ENCODE data around the gene SRGAP1.

The SRGAP1 gene

GRCh38 chr12:63909746-63910145 lies 65.2 kb downstream of the SRGAP1 start:
- Histone ChIP-seq H3K4me1 (peaks cover 34% of the 10 kb centered on the region), H3K9me3 (peaks cover 3% of the 10 kb centered on the region; the same call in 1 of the 2 replicates), H3K27me3 (ENCODE audit: low read depth) (no peaks in the 10 kb centered on the region), H3K4me3 (no peak overlapping the region), H3K36me3 (replicated peaks) (no peaks in the 10 kb centered on the region)
- in situ Hi-C loops (cut with MboI; ENCODE audit: low sequenced_read_pairs): no loop called here
- no peak for DNase-seq (ENCODE audit: low spot score in 2 of 2)

DNA sequence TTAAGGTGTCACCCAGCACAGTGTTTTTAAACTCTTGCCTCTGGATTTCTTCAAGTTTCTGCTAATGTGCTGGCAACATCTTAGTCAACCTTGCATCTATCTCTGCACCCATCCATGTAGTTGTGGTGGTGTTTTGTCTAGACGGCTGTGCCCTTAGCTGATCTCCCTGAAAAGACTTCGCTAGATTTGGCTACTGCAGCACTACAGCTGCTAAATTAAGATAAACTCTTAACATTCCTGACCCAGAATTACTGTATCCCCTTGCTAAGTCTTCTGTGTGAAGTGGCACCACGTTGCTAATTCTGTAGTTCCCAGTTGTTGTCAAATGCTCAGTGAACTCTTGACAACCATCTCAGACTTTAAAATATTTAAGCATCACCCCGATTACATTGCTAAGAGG lies 66.8 kb downstream of the SRGAP1 start:
- H3K27me3 ChIP-seq (ENCODE audit: low read depth): no peaks in the 10 kb centered on the region

GRCh38 chr12:63912651-63913050 lies 68.2 kb downstream of the SRGAP1 start:
- H3K9me3 ChIP-seq: no peaks in the 10 kb centered on the region
- DNase-seq (ENCODE audit: low spot score in 2 of 2): no peak
- peaks cover 56% of the 10 kb centered on the region for H3K4me1 ChIP-seq
- in situ Hi-C loops (cut with MboI; ENCODE audit: low sequenced_read_pairs): no loop called here
- H3K4me3 ChIP-seq: no peak overlapping the region
- no peaks in the 10 kb centered on the region for H3K36me3 ChIP-seq (replicated peaks)
- no peaks in the 10 kb centered on the region for H3K27me3 ChIP-seq (ENCODE audit: low read depth)

More for the DNA sequence above, 66.8 kb downstream of the SRGAP1 start:
- Histone ChIP-seq H3K4me1 (peaks cover 44% of the 10 kb centered on the region), H3K9me3 (no peaks in the 10 kb centered on the region; the same call in 1 of the 2 replicates), H3K4me3 (no peak overlapping the region), H3K36me3 (replicated peaks) (no peaks in the 10 kb centered on the region)
- no peak for DNase-seq (ENCODE audit: low spot score in 2 of 2)
- in situ Hi-C loops (cut with MboI; ENCODE audit: low sequenced_read_pairs): no loop called here

GRCh38 chr12:63913929-63914328 lies 69.4 kb downstream of the SRGAP1 start:
- Histone ChIP-seq H3K4me1 (peaks cover 69% of the 10 kb centered on the region), H3K4me3 (no peak overlapping the region), H3K36me3 (replicated peaks) (no peaks in the 10 kb centered on the region), H3K9me3 (no peaks in the 10 kb centered on the region), H3K27me3 (ENCODE audit: low read depth) (no peaks in the 10 kb centered on the region)
- DNase-seq (ENCODE audit: low spot score in 2 of 2): peak in 1 of 2 experiments; percentile 69
- in situ Hi-C loops (cut with MboI; ENCODE audit: low sequenced_read_pairs): no loop called here

GRCh38 chr12:63915105-63915800 lies 70.8 kb downstream of the SRGAP1 start:
- in situ Hi-C loops (cut with MboI; ENCODE audit: low sequenced_read_pairs): no loop called here
- no peaks in the 10 kb centered on the region for H3K9me3 ChIP-seq
- H3K4me3 ChIP-seq: no peak overlapping the region
- DNase-seq (ENCODE audit: low spot score in 2 of 2): peak; percentile 58 to 85
- H3K4me1 ChIP-seq: peaks cover 63% of the 10 kb centered on the region
- no peaks in the 10 kb centered on the region for H3K27me3 ChIP-seq (ENCODE audit: low read depth)
- H3K36me3 ChIP-seq (replicated peaks): no peaks in the 10 kb centered on the region

- Histone ChIP-seq H3K4me1 (peaks cover 61% of the 10 kb centered on the region), H3K4me3 (no peak overlapping the region), H3K9me3 (no peaks in the 10 kb centered on the region), H3K36me3 (replicated peaks) (no peaks in the 10 kb centered on the region), H3K27me3 (ENCODE audit: low read depth) (no peaks in the 10 kb centered on the region)
- in situ Hi-C loops (cut with MboI; ENCODE audit: low sequenced_read_pairs): no loop called here
- DNase-seq (ENCODE audit: low spot score in 2 of 2): no peak
Measured at GRCh38 chr12:63916561-63917476, 72.3 kb downstream of the SRGAP1 start.

DNA sequence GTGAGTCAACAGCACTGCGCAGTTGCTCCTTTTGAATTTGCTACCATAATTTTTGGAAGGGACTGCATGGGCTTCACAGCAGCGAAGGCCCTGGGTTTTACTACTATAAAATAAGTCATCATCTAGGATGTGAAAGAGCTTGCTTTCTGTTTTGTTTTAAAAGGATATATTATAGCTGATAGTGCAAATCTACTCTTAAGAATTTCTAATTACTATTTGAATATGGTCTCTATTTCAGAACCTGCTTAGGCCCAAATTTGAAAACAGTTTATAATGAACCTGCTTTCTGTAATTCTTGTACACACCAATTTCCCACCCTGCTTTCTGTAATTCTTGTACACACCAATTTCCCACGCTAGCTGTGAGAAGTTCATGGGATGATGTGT lies 73.0 kb downstream of the SRGAP1 start:
- H3K4me1 ChIP-seq: peaks cover 61% of the 10 kb centered on the region
- DNase-seq (ENCODE audit: low spot score in 2 of 2): no peak
- H3K4me3 ChIP-seq: no peak overlapping the region
- H3K27me3 ChIP-seq (ENCODE audit: low read depth): no peaks in the 10 kb centered on the region
- H3K36me3 ChIP-seq (replicated peaks): no peaks in the 10 kb centered on the region
- in situ Hi-C loops (cut with MboI; ENCODE audit: low sequenced_read_pairs): no loop called here
- H3K9me3 ChIP-seq: no peaks in the 10 kb centered on the region

GRCh38 chr12:63917864-63918799 lies 73.6 kb downstream of the SRGAP1 start:
- Histone ChIP-seq H3K36me3 (replicated peaks) (no peaks in the 10 kb centered on the region), H3K9me3 (no peaks in the 10 kb centered on the region), H3K27me3 (ENCODE audit: low read depth) (no peaks in the 10 kb centered on the region), H3K4me3 (no peak overlapping the region), H3K4me1 (peaks cover 61% of the 10 kb centered on the region)
- in situ Hi-C loops (cut with MboI; ENCODE audit: low sequenced_read_pairs): no loop called here
- peak; percentile 43 to 92 for DNase-seq (ENCODE audit: low spot score in 2 of 2)

- no peaks in the 10 kb centered on the region for H3K9me3 ChIP-seq
- in situ Hi-C loops (cut with MboI; ENCODE audit: low sequenced_read_pairs): no loop called here
- no peaks in the 10 kb centered on the region for H3K36me3 ChIP-seq (replicated peaks)
- peak; percentile 41 to 47 for DNase-seq (ENCODE audit: low spot score in 2 of 2)
- H3K4me1 ChIP-seq: peaks cover 56% of the 10 kb centered on the region
- H3K4me3 ChIP-seq: no peak overlapping the region
- no peaks in the 10 kb centered on the region for H3K27me3 ChIP-seq (ENCODE audit: low read depth)
Measured at GRCh38 chr12:63918800-63919300, 74.3 kb downstream of the SRGAP1 start.

GRCh38 chr12:63919756-63920155 lies 75.3 kb downstream of the SRGAP1 start:
- no peaks in the 10 kb centered on the region for H3K9me3 ChIP-seq
- H3K27me3 ChIP-seq (ENCODE audit: low read depth): no peaks in the 10 kb centered on the region
- in situ Hi-C loops (cut with MboI; ENCODE audit: low sequenced_read_pairs): no loop called here
- H3K4me1 ChIP-seq: peaks cover 47% of the 10 kb centered on the region
- H3K4me3 ChIP-seq: no peak overlapping the region
- no peak for DNase-seq (ENCODE audit: low spot score in 2 of 2)
- H3K36me3 ChIP-seq (replicated peaks): no peaks in the 10 kb centered on the region

DNA sequence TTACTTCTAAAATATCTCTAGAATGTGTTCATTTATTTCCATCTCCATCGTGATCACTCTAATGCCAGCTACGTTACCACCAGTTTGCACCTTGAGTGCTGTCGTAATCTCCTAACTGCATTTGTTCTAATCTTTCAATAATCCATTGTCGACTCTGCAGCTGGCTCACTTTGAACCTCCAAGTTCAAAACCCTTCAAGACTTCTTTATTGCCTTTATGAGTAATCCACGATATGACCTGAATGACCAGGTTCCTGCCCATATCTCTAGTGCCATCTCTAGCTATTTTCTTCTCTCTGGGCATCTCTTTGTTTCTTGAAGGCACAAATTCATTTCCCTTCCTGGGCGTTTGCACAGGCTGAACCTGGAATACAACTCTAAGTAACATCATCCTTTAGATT lies 76.7 kb downstream of the SRGAP1 start:
- Histone ChIP-seq H3K4me3 (no peak overlapping the region), H3K27me3 (ENCODE audit: low read depth) (no peaks in the 10 kb centered on the region), H3K36me3 (replicated peaks) (no peaks in the 10 kb centered on the region), H3K9me3 (no peaks in the 10 kb centered on the region), H3K4me1 (peaks cover 33% of the 10 kb centered on the region)
- DNase-seq (ENCODE audit: low spot score in 2 of 2): no peak
- in situ Hi-C loops (cut with MboI; ENCODE audit: low sequenced_read_pairs): no loop called here

- in situ Hi-C loops (cut with MboI; ENCODE audit: low sequenced_read_pairs): no loop called here
- no peaks in the 10 kb centered on the region for H3K27me3 ChIP-seq (ENCODE audit: low read depth)
- peaks cover 21% of the 10 kb centered on the region for H3K4me1 ChIP-seq
- no peaks in the 10 kb centered on the region for H3K36me3 ChIP-seq (replicated peaks)
- DNase-seq (ENCODE audit: low spot score in 2 of 2): no peak
- no peaks in the 10 kb centered on the region for H3K9me3 ChIP-seq
- no peak overlapping the region for H3K4me3 ChIP-seq
Measured at GRCh38 chr12:63922474-63922873, 78.0 kb downstream of the SRGAP1 start.

DNA sequence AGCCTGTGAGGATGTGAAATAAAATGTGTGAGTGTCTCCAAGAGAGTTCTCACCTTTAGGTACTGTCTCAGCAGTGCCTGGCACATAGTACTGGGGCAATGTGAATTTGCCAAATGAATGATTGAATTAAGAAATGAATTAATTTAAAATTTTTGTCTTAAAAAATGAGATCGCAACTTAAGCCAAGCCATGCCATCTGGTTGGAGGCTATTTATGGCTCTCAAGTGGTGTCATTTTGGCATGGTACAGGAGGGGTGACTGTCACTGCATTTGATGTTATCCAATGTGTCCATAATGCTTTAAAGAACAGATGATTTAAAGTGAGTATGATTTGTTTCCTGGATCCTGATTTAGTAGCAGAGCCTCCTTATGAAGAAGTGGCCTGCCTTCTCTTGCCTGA lies 80.3 kb downstream of the SRGAP1 start:
- DNase-seq (ENCODE audit: low spot score in 2 of 2): no peak
- H3K36me3 ChIP-seq (replicated peaks): no peaks in the 10 kb centered on the region
- H3K9me3 ChIP-seq: no peaks in the 10 kb centered on the region
- in situ Hi-C loops (cut with MboI; ENCODE audit: low sequenced_read_pairs): no loop called here
- no peaks in the 10 kb centered on the region for H3K27me3 ChIP-seq (ENCODE audit: low read depth)
- no peaks in the 10 kb centered on the region for H3K4me1 ChIP-seq
- H3K4me3 ChIP-seq: no peak overlapping the region

All from HAP-1 (cell line).